Urothelium cell line (cell line): ENCODE data around the gene TUBGCP6.
"Not testable (repeated sequence)": the region's sequence is repeated elsewhere in the genome, so short reads cannot be mapped to it uniquely, and the experiment has no call there.

Source experiments
- DNase-seq: peaks from one replicate; pipeline ENCODE4 v3.0.0; 2011; ENCODE audit warnings: low spot score, mixed read lengths
- FAIRE-seq: peaks from 2 replicates; lab custom pipeline; 2011; peaks lifted over from hg19 to GRCh38; lab: Jason Lieb, UNC

Gene TUBGCP6

GRCh38 chr22:50171965-50172421 lies 72.8 kb downstream of the TUBGCP6 start:
- no peak for FAIRE-seq
- no peak for DNase-seq

DNA sequence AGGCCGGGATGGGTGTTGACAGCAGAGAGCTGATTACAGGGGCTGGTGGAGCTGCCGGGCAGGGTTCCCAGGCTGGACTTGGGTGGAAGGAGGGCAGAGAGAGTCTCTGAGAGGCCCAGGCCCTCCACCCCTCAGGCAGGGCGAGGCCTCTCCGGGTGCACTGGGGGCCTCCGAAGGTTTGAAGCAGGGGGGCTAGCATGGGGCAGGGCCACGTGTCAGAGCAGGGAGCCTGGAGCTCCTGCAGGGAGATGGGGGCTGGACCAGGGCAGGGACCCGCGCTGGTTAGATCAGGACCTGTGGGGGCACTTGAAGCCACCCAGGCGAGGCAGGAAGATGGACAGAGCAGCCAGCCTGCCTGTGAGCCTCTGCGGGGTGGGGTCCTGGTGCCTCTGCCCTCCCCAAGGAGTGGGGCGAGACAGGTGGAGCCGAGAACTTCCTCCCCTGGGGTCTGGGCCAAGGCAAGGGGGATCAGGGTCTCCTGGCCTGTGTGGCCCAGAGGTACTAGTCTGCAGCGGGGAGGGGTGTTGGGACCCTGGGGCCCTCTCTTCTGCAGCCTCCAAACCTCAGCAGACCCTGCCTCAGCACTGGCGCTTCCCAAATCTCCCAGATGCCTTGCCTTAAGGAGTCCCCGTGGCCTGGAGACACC lies 73.4 kb downstream of the TUBGCP6 start:
- DNase-seq (no peak), FAIRE-seq (no peak)

GRCh38 chr22:50170453-50171318 lies 74.1 kb downstream of the TUBGCP6 start, which contains the start of gene PANX2:
TSS of gene PANX2 (plus strand) at chr22:50170731. CDS start at chr22:50170731, 0 bp downstream.
- FAIRE-seq (peak; percentile 44), DNase-seq (no peak)

- FAIRE-seq (peak; percentile 58), DNase-seq (peak; percentile 63)
Observed at GRCh38 chr22:50169774-50170341, 75.0 kb downstream of the TUBGCP6 start.

GRCh38 chr22:50169181-50169759 lies 75.6 kb downstream of the TUBGCP6 start:
- DNase-seq (no peak), FAIRE-seq (no peak)

DNA sequence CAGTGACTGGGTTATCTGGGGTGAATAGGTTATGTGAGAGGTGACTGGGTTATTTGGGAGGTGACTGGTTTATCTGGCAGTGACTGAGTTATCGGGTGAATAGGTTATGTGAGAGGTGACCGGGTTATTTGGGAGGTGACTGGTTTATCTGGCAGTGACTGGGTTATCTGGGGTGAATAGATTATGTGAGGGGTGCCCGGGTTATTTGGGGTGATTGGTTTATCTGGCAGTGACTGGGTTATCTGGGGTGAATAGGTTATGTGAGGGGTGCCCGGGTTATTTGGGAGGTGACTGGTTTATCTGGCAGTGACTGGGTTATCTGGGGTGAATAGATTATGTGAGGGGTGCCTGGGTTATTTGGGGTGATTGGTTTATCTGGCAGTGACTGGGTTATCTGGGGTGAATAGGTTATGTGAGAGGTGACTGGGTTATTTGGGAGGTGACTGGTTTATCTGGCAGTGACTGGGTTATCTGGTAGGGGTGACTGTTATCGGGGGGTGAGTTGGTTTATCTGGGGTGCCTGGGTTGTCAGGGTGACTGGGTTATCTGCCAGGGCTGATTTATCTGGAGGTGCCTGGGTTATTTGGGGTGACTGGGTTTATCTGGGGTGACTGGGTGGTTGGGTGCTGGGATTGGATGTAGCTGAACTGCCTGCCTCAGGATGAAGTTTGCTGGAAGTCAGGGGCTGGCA lies 76.2 kb downstream of the TUBGCP6 start:
- FAIRE-seq, DNase-seq: not testable (repeated sequence)

DNA sequence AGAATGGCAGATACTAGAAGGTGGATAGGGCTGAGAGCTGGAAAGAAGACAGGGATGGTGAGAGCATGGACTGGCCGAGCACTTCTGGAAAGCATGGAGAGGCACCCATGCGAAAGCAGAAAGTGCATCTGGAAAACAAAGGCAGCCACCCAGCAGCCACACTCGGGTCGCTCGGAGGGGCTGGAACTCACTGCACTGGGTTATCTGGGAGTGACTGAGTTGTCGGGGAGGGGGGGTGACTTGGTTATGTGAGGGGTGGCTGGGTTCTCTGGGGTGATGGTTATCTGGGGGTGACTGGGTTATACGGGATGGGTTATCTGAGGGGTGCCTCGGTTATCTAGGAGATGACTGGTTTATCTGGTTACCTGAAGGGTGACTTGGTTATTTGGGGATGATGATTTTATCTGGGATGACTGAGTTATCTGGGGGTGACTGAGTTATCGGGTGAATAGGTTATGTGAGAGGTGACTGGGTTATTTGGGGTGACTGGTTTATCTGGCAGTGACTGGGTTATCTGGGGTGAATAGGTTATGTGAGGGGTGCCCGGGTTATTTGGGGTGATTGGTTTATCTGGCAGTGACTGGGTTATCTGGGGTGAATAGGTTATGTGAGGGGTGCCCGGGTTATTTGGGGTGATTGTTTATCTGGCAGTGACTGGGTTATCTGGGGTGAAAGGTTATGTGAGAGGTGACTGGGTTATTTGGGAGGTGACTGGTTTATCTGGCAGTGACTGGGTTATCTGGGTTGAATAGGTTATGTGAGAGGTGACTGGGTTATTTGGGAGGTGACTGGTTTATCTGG lies 76.9 kb downstream of the TUBGCP6 start:
- FAIRE-seq (no peak), DNase-seq (no peak)
